Measurements from ENCODE around the gene CDKN2B. TPM values are rescaled to one million over a fixed set of nuclear protein-coding genes. Genes with fewer than 3 reads are reported as not detected.
A peak's percentile ranks its signal among the peaks of the same experiment; 100 is the strongest.

Gene CDKN2B
- total RNA-seq, 1 experiment from 2014 or later = 30.4 TPM

DNA sequence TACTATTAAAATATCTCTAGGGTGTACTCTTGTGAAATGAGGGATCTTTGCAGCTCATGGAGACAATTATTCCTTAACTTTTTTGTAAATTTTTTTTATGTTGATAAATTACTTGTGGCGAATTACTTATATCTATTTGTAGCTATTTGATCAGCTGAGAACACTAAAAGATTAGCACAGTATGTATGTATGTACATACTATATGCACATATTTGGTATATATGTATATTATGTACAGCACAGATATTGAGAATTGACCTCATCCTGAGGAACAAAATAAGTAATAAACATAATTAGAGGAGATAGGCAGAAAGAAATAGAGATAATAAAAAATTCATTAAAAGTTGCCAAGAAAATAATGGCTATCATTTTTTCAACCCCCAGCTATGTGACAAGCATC is 26.7 kb downstream of the CDKN2B start:
- CTCF ChIA-PET = interaction anchor here (0.7 kb wide), 1 partner anchor 828 kb away, joined by 3 read pairs; no protein-coding TSS in a partner anchor
- Mint-ChIP-seq H3K27me3 (ENCODE audit: unreplicated experiment) (no peaks in the 10 kb centered on the region), H3K9me3 (ENCODE audit: low read depth, unreplicated experiment) (no peaks in the 10 kb centered on the region), H3K27ac (ENCODE audit: unreplicated experiment) (no peak overlapping the region), H3K4me1 (ENCODE audit: low read depth, unreplicated experiment) (peaks cover 35% of the 10 kb centered on the region), H3K4me3 (ENCODE audit: low read depth, unreplicated experiment) (no peak overlapping the region), H3K36me3 (ENCODE audit: insufficient read depth, unreplicated experiment) (peaks cover 32% of the 10 kb centered on the region)
- no peak for DNase-seq
- no TSS peak for BruUV-seq (replicated peaks)
- intact Hi-C loops (cut with micrococcal nuclease; ENCODE audit: unreplicated experiment) = no loop called here
- no peak for TF ChIP-seq CTCF (IDR thresholded peaks at IDR 0.05; ENCODE audit: unreplicated experiment)

- intact Hi-C loops (cut with micrococcal nuclease; ENCODE audit: unreplicated experiment) = no loop called here
- no TSS peak for BruUV-seq (replicated peaks)
- H3K9me3 Mint-ChIP-seq (ENCODE audit: low read depth, unreplicated experiment) = no peaks in the 10 kb centered on the region
- H3K4me3 Mint-ChIP-seq (ENCODE audit: low read depth, unreplicated experiment) = no peak overlapping the region
- CTCF ChIA-PET = interaction anchor here (1.0 kb wide), 1 partner anchor 18 kb away, joined by 4 read pairs; the partner anchor contains the start of genes CDKN2A and CDKN2B-AS1
- H3K27me3 Mint-ChIP-seq (ENCODE audit: unreplicated experiment) = no peaks in the 10 kb centered on the region
- TF ChIP-seq CTCF (IDR thresholded peaks at IDR 0.05; ENCODE audit: unreplicated experiment) = no peak
- H3K4me1 Mint-ChIP-seq (ENCODE audit: low read depth, unreplicated experiment) = peaks cover 27% of the 10 kb centered on the region
- DNase-seq = no peak
- no peak overlapping the region for H3K27ac Mint-ChIP-seq (ENCODE audit: unreplicated experiment)
- peaks cover 63% of the 10 kb centered on the region for H3K36me3 Mint-ChIP-seq (ENCODE audit: insufficient read depth, unreplicated experiment)
Measured at GRCh38 chr9:21976334-21976875, 32.7 kb downstream of the CDKN2B start.

DNA sequence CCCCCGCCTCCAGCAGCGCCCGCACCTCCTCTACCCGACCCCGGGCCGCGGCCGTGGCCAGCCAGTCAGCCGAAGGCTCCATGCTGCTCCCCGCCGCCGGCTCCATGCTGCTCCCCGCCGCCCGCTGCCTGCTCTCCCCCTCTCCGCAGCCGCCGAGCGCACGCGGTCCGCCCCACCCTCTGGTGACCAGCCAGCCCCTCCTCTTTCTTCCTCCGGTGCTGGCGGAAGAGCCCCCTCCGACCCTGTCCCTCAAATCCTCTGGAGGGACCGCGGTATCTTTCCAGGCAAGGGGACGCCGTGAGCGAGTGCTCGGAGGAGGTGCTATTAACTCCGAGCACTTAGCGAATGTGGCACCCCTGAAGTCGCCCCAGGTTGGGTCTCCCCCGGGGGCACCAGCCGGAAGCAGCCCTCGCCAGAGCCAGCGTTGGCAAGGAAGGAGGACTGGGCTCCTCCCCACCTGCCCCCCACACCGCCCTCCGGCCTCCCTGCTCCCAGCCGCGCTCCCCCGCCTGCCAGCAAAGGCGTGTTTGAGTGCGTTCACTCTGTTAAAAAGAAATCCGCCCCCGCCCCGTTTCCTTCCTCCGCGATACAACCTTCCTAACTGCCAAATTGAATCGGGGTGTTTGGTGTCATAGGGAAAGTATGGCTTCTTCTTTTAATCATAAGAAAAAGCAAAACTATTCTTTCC is 34.2 kb downstream of the CDKN2B start:
- Mint-ChIP-seq H3K4me3 (ENCODE audit: low read depth, unreplicated experiment) (peak overlapping the region; percentile 97), H3K27ac (ENCODE audit: unreplicated experiment) (peak overlapping the region; percentile 91), H3K27me3 (ENCODE audit: unreplicated experiment) (no peaks in the 10 kb centered on the region), H3K36me3 (ENCODE audit: insufficient read depth, unreplicated experiment) (peaks cover 78% of the 10 kb centered on the region), H3K9me3 (ENCODE audit: low read depth, unreplicated experiment) (no peaks in the 10 kb centered on the region), H3K4me1 (ENCODE audit: low read depth, unreplicated experiment) (peaks cover 30% of the 10 kb centered on the region)
- CTCF ChIA-PET = interaction anchor here (0.6 kb wide), 1 partner anchor 1410 kb away, joined by 4 read pairs; no protein-coding TSS in a partner anchor
- intact Hi-C loops (cut with micrococcal nuclease; ENCODE audit: unreplicated experiment) = loop anchor here (5.0 kb wide), 1 partner anchor 163 kb away; no protein-coding TSS in a partner anchor
- no TSS peak for BruUV-seq (replicated peaks)
- no peak for TF ChIP-seq CTCF (IDR thresholded peaks at IDR 0.05; ENCODE audit: unreplicated experiment)
- DNase-seq = peak; percentile 83

DNA sequence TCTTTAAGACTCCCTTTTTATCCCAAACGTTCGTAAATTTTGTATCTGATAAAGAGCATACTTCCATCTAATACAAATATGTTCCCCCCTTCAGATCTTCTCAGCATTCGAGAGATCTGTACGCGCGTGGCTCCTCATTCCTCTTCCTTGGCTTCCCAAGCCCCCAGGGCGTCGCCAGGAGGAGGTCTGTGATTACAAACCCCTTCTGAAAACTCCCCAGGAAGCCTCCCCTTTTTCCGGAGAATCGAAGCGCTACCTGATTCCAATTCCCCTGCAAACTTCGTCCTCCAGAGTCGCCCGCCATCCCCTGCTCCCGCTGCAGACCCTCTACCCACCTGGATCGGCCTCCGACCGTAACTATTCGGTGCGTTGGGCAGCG is 34.8 kb downstream of the CDKN2B start:
- no peaks in the 10 kb centered on the region for H3K9me3 Mint-ChIP-seq (ENCODE audit: low read depth, unreplicated experiment)
- peaks cover 27% of the 10 kb centered on the region for H3K4me1 Mint-ChIP-seq (ENCODE audit: low read depth, unreplicated experiment)
- no peaks in the 10 kb centered on the region for H3K27me3 Mint-ChIP-seq (ENCODE audit: unreplicated experiment)
- peak overlapping the region; percentile 97 for H3K4me3 Mint-ChIP-seq (ENCODE audit: low read depth, unreplicated experiment)
- no peak for DNase-seq
- BruUV-seq (replicated peaks) = no TSS peak
- H3K27ac Mint-ChIP-seq (ENCODE audit: unreplicated experiment) = peak overlapping the region; percentile 91
- intact Hi-C loops (cut with micrococcal nuclease; ENCODE audit: unreplicated experiment) = loop anchor here (5.0 kb wide), 1 partner anchor 162 kb away; no protein-coding TSS in a partner anchor
- no peak for TF ChIP-seq CTCF (IDR thresholded peaks at IDR 0.05; ENCODE audit: unreplicated experiment)
- H3K36me3 Mint-ChIP-seq (ENCODE audit: insufficient read depth, unreplicated experiment) = peaks cover 78% of the 10 kb centered on the region
- CTCF ChIA-PET = no interaction called here
